Breast epithelium (tissue), 3 donors: Measurements from ENCODE around the gene FOXC1.

Experiments
- CTCF ChIP-seq, 3 donors: fragments of 450-650 bp; IDR thresholded peaks; one replicate each; pipeline ENCODE4 v1.5.1; 2016 to 2017; ENCODE audit warnings: antibody characterized with exemption in 3 of 3, mild to moderate bottlenecking in 3 of 3, moderate library complexity in 3 of 3
- POLR2A ChIP-seq: fragments of 450-650 bp; IDR thresholded peaks from one replicate; pipeline ENCODE4 v1.6.1; 2016; ENCODE audit warnings: antibody characterized with exemption, mild to moderate bottlenecking, moderate library complexity

GRCh38 chr6:1658212-1659005 lies 48.7 kb downstream of the FOXC1 start:
- TF ChIP-seq CTCF (IDR thresholded peaks at IDR 0.05) (no peak), POLR2A (no peak)
